HepG2 (cell line): ENCODE results near the gene EPHA5. TPM values are rescaled to one million over a fixed set of nuclear protein-coding genes. Genes with fewer than 3 reads are reported as not detected.

Experiments
- ATAC-seq: fragments of 200-7000 bp; cut with Tn5 transposase; 3 replicates; pipeline ENCODE4 v1.9.1; 2020; ENCODE audit warnings: mild to moderate bottlenecking, moderate library complexity
- BruUV-seq: library from RNA; stranded (reverse); fragments of 400-500 nt; replicated peaks from 2 replicates; lab custom pipeline; 2021; lab: Mats Ljungman, UMichigan
- CTCF ChIA-PET: fragments of 300-600 bp; formaldehyde crosslinking; extraction: SDS; loops from one replicate; lab custom pipeline; 2021; ENCODE audit warnings: low total read pairs, inconsistent platforms, low intra/inter-chr PET ratio; lab: Yijun Ruan, JAX
- POLR2A ChIA-PET: fragments of 350-600 bp; sonication (Branson Sonifier 250); formaldehyde crosslinking; loops from one replicate; lab custom pipeline; 2020; ENCODE audit warnings: antibody characterized with exemption, inconsistent platforms; lab: Yijun Ruan, JAX
- DNase-seq: peaks from one replicate; pipeline ENCODE4 v3.0.0-alpha.2; 2015; ENCODE audit warnings: low spot score
- FAIRE-seq: peaks from 3 replicates; lab custom pipeline; 2011; peaks lifted over from hg19 to GRCh38; lab: Jason Lieb, UNC
- H2AFZ ChIP-seq: one replicate; pipeline ENCODE4 v1.6.1; 2011; ENCODE audit warnings: low read length, inconsistent platforms
- H3K27ac ChIP-seq: fragments of 300-600 bp; 3 replicates; pipeline ENCODE4 v1.8.0; 2011; ENCODE audit warnings: mixed run types, mild to moderate bottlenecking, mixed read lengths, low read length, inconsistent platforms; ENCODE audit not compliant: insufficient read depth; ENCODE audit errors: extremely low read length
- H3K27me3 ChIP-seq, 2 experiments: fragments of 200-600 bp in 1 of 2; 2 replicates in 1 of 2; 3 replicates in 1 of 2; pipeline versions ENCODE4 v1.6.0 to v1.8.0; 2011; ENCODE audit warnings: low read length in 2 of 2, mild to moderate bottlenecking in 2 of 2, moderate library complexity in 2 of 2, inconsistent platforms in 1 of 2; ENCODE audit not compliant: insufficient read depth in 2 of 2, control insufficient read depth in 1 of 2
- H3K36me3 ChIP-seq, 2 experiments: fragments of 200-600 bp in 1 of 2; replicated peaks in 1 of 2; 2 replicates in 1 of 2; 3 replicates in 1 of 2; pipeline versions ENCODE4 v1.5.1 to v1.8.0; 2011; ENCODE audit warnings: low read length in 2 of 2, inconsistent platforms in 1 of 2; ENCODE audit not compliant: insufficient read depth in 2 of 2, control insufficient read depth in 1 of 2
- H3K4me1 ChIP-seq: 2 replicates; pipeline ENCODE4 v1.5.1; 2012; ENCODE audit warnings: low read length, inconsistent platforms; ENCODE audit not compliant: insufficient read depth
- H3K4me2 ChIP-seq: 2 replicates; pipeline ENCODE4 v1.6.0; 2011; ENCODE audit warnings: low read depth, low read length, inconsistent platforms
- H3K4me3 ChIP-seq, 3 experiments: fragments of 200-600 bp in 1 of 3; sonication (generic), shearing (Covaris generic) in 1 of 3; replicated peaks in 1 of 3; 2 replicates each; pipeline ENCODE4 v1.5.1; 2011 to 2016; ENCODE audit warnings: low read length in 3 of 3, inconsistent platforms in 2 of 3, low read depth in 2 of 3, mild to moderate bottlenecking in 2 of 3, control low read depth in 1 of 3, mixed read lengths in 1 of 3; ENCODE audit not compliant: insufficient read depth in 1 of 3
- H3K79me2 ChIP-seq: one replicate; pipeline ENCODE4 v1.6.1; 2011; ENCODE audit warnings: low read length, inconsistent platforms; ENCODE audit not compliant: insufficient read depth
- H3K9ac ChIP-seq: 2 replicates; pipeline ENCODE4 v1.6.0; 2011; ENCODE audit warnings: mild to moderate bottlenecking, low read depth, low read length, inconsistent platforms; ENCODE audit not compliant: insufficient read depth
- H3K9me3 ChIP-seq: 2 replicates; pipeline ENCODE4 v1.5.1; 2012; ENCODE audit warnings: mild to moderate bottlenecking, low read length
- H4K20me1 ChIP-seq: 2 replicates; pipeline ENCODE4 v1.6.0; 2011; ENCODE audit warnings: inconsistent platforms, mild to moderate bottlenecking, low read length, moderate library complexity; ENCODE audit not compliant: insufficient read depth
- GATAD2A ChIP-seq: IDR thresholded peaks from 2 replicates; pipeline ENCODE4 v1.6.1; 2016
- TEAD2 ChIP-seq: sonication (generic); formaldehyde crosslinking; IDR thresholded peaks from 2 replicates; pipeline ENCODE4 v1.9.0; 2021; ENCODE audit warnings: missing genetic modification reagents
- WIZ ChIP-seq: sonication (generic); formaldehyde crosslinking; IDR thresholded peaks from 2 replicates; pipeline ENCODE4 v1.5.1; 2020; ENCODE audit warnings: mild to moderate bottlenecking, missing genetic modification reagents
- ZNF44 ChIP-seq: sonication (generic); formaldehyde crosslinking; IDR thresholded peaks from 2 replicates; pipeline ENCODE4 v1.5.1; 2020; ENCODE audit warnings: mild to moderate bottlenecking, missing genetic modification reagents
- ZNF552 ChIP-seq: sonication (generic); formaldehyde crosslinking; IDR thresholded peaks from 2 replicates; pipeline ENCODE4 v1.9.0; 2022; ENCODE audit warnings: missing genetic modification reagents, mild to moderate bottlenecking, borderline replicate concordance
- WGBS: methylation state at CpG from one replicate; pipeline ENCODE4 v1.1.6; 2017; ENCODE audit warnings: low lambda C conversion rate; 5-methylcytosine and 5-hydroxymethylcytosine counted together
- in situ Hi-C: cut with HindIII; loops from 2 replicates; pipeline ENCODE4 v1.10.0; 2017; ENCODE audit warnings: low pct_unique_long_range_greater_than_20kb; ENCODE audit not compliant: extremely low pct_ligation_motif_present
- intact Hi-C: fragments of 100-400 bp; cut with micrococcal nuclease; formaldehyde crosslinking; loops from one replicate; pipeline ENCODE4 v1.10.0; 2022; ENCODE audit not compliant: unreplicated experiment
- polyA plus RNA-seq, 8 experiments: library from polyadenylated mRNA; depleted of rRNA in 3 of 8; stranded (reverse) in 7 of 8; unstranded in 1 of 8; fragments of >200 nt; fragmentation: Illumina TruSeq in 4 of 8; extraction: Trizol in 4 of 8; gene quantifications; 2 replicates each; pipeline versions ENCODE4 v1.2.1 to v1.2.3, GENCODE V29; 2011 to 2016; ENCODE audit warnings: low read depth in 4 of 8, missing spikeins in 1 of 8, mixed read lengths in 1 of 8; ENCODE audit not compliant: insufficient read depth in 1 of 8
- total RNA-seq, 5 experiments: library from RNA; depleted of rRNA; stranded (reverse); fragments of >200 nt; fragmentation: Illumina TruSeq; extraction: Trizol; gene quantifications; 2 replicates each; pipeline ENCODE4 v1.2.3, GENCODE V29; 2016; ENCODE audit warnings: low read depth in 1 of 5
- TF ChIP-seq, protein P1 (sequence below): sonication (generic); formaldehyde crosslinking; IDR thresholded peaks from 2 replicates; pipeline ENCODE4 v1.4.0; 2020; ENCODE audit warnings: low read depth, missing genetic modification reagents
- TF ChIP-seq, protein P2 (sequence below): sonication (generic); formaldehyde crosslinking; IDR thresholded peaks from 2 replicates; pipeline ENCODE4 v1.4.0; 2020; ENCODE audit warnings: missing genetic modification reagents
- TF ChIP-seq, protein P3 (sequence below): sonication (generic); formaldehyde crosslinking; IDR thresholded peaks from 2 replicates; pipeline ENCODE4 v1.8.0; 2022; ENCODE audit warnings: mild to moderate bottlenecking, missing genetic modification reagents, moderate library complexity

EPHA5 gene
- total and polyA plus RNA-seq, 2 of the 13 experiments (the other 11 are each of a cell fraction or from before 2014, with no cell fraction given) = not detected

DNA sequence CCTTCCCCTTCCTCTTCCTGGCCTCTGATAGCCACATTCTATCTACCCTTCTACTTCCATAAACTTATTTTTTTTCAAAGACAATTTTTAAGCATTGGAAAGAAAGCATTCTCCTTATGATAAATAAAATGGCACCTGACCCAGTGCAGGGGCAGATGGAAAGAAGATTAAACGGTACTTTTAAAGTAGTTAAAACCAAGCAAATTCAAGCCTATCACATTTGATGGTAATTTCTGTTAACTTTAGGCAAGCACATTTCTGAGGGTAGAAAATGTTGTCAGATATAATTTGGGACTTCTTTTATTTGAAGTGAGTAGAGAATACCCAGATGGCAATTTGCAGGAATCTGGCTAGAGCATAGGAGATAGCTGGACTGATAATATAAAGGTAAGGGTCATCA is 332.9 kb downstream of the EPHA5 start:
- Histone ChIP-seq H2AFZ (no peak overlapping the region), H3K4me3 (no peak overlapping the region), H3K4me2 (no peak overlapping the region), H3K36me3 (no peaks in the 10 kb centered on the region), H3K27ac (no peak overlapping the region), H3K9ac (no peak overlapping the region), H3K79me2 (no peaks in the 10 kb centered on the region), H4K20me1 (no peaks in the 10 kb centered on the region), H3K27me3 (no peaks in the 10 kb centered on the region), H3K9me3 (no peaks in the 10 kb centered on the region), H3K4me1 (no peaks in the 10 kb centered on the region)
- CTCF ChIA-PET = no interaction called here
- intact Hi-C loops = no loop called here
- WGBS = 0% methylated on average over 1 of the region's 1 CpG
- no peak for TF ChIP-seq GATAD2A (CRISPR knock-in tag)
- TF ChIP-seq, protein P1, sequence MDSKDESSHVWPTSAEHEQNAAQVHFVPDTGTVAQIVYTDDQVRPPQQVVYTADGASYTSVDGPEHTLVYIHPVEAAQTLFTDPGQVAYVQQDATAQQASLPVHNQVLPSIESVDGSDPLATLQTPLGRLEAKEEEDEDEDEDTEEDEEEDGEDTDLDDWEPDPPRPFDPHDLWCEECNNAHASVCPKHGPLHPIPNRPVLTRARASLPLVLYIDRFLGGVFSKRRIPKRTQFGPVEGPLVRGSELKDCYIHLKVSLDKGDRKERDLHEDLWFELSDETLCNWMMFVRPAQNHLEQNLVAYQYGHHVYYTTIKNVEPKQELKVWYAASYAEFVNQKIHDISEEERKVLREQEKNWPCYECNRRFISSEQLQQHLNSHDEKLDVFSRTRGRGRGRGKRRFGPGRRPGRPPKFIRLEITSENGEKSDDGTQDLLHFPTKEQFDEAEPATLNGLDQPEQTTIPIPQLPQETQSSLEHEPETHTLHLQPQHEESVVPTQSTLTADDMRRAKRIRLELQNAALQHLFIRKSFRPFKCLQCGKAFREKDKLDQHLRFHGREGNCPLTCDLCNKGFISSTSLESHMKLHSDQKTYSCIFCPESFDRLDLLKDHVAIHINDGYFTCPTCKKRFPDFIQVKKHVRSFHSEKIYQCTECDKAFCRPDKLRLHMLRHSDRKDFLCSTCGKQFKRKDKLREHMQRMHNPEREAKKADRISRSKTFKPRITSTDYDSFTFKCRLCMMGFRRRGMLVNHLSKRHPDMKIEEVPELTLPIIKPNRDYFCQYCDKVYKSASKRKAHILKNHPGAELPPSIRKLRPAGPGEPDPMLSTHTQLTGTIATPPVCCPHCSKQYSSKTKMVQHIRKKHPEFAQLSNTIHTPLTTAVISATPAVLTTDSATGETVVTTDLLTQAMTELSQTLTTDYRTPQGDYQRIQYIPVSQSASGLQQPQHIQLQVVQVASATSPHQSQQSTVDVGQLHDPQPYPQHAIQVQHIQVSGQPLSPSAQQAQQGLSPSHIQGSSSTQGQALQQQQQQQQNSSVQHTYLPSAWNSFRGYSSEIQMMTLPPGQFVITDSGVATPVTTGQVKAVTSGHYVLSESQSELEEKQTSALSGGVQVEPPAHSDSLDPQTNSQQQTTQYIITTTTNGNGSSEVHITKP (CRISPR knock-in tag) = no peak
- no peak for TF ChIP-seq WIZ (CRISPR knock-in tag)
- no peak for TF ChIP-seq TEAD2 (CRISPR knock-in tag)
- no peak for FAIRE-seq
- POLR2A ChIA-PET = no interaction called here
- DNase-seq = no peak
- in situ Hi-C loops = no loop called here
- no TSS peak for BruUV-seq
- no peak for ATAC-seq

DNA sequence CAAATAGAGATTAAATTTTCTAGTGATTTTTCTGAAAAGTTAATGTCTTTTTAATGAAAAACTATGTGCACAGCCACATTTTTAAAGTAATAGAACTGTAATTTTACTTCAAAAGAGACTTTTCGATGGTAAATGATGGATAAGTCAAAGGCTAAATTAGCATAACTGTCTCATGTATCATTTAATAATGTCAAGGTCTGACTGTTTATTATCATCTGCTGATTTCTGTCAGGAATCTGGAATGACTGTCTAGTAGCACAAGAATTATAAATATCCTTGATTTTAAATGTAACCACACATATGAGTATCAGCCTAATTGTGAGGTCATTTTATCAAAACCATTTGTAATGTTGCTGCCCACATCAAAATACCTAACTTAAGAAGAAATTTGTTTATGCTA is 333.8 kb downstream of the EPHA5 start:
- ChIA-PET POLR2A (no interaction called here), CTCF (no interaction called here)
- TF ChIP-seq, protein P2, sequence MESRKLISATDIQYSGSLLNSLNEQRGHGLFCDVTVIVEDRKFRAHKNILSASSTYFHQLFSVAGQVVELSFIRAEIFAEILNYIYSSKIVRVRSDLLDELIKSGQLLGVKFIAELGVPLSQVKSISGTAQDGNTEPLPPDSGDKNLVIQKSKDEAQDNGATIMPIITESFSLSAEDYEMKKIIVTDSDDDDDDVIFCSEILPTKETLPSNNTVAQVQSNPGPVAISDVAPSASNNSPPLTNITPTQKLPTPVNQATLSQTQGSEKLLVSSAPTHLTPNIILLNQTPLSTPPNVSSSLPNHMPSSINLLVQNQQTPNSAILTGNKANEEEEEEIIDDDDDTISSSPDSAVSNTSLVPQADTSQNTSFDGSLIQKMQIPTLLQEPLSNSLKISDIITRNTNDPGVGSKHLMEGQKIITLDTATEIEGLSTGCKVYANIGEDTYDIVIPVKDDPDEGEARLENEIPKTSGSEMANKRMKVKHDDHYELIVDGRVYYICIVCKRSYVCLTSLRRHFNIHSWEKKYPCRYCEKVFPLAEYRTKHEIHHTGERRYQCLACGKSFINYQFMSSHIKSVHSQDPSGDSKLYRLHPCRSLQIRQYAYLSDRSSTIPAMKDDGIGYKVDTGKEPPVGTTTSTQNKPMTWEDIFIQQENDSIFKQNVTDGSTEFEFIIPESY (CRISPR knock-in tag) = no peak
- TF ChIP-seq, protein P3, sequence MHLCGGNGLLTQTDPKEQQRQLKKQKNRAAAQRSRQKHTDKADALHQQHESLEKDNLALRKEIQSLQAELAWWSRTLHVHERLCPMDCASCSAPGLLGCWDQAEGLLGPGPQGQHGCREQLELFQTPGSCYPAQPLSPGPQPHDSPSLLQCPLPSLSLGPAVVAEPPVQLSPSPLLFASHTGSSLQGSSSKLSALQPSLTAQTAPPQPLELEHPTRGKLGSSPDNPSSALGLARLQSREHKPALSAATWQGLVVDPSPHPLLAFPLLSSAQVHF (CRISPR knock-in tag) = no peak
- TF ChIP-seq ZNF44 (CRISPR knock-in tag) = no peak
- TF ChIP-seq ZNF552 (CRISPR knock-in tag) = no peak
- Histone ChIP-seq H3K9ac (no peak overlapping the region), H3K79me2 (no peaks in the 10 kb centered on the region), H4K20me1 (no peaks in the 10 kb centered on the region), H3K4me2 (no peak overlapping the region), H3K27ac (no peak overlapping the region), H2AFZ (no peak overlapping the region), H3K4me1 (no peaks in the 10 kb centered on the region), H3K36me3 (no peaks in the 10 kb centered on the region), H3K4me3 (no peak overlapping the region), H3K27me3 (no peaks in the 10 kb centered on the region), H3K9me3 (no peaks in the 10 kb centered on the region)
- ATAC-seq (no peak), DNase-seq (no peak), FAIRE-seq (no peak)
- in situ Hi-C loops (no loop called here), intact Hi-C loops (no loop called here)
- whole genome bisulfite sequencing = 0% methylated on average over 1 of the region's 1 CpG
- BruUV-seq = no TSS peak
